Non-pigmented ciliary epithelial cell (primary cell): Measurements from ENCODE around the gene SLC7A8.

Experiments used
- DNase-seq: peaks from one replicate; pipeline ENCODE4 v3.0.0-alpha.2; 2010; ENCODE audit warnings: low read depth

SLC7A8 gene

GRCh38 chr14:23093991-23094665, 89.3 kb downstream of the SLC7A8 start:
- no peak for DNase-seq

- no peak for DNase-seq
These were observed 89.9 kb downstream of the SLC7A8 start for GRCh38 chr14:23093526-23093925.

- DNase-seq, result no peak
These were observed 90.4 kb downstream of the SLC7A8 start for GRCh38 chr14:23093104-23093503.

GRCh38 chr14:23091294-23092225, 91.9 kb downstream of the SLC7A8 start:
- no peak for DNase-seq

GRCh38 chr14:23090254-23090636, 93.2 kb downstream of the SLC7A8 start:
- DNase-seq, result no peak

GRCh38 chr14:23089498-23090253, 93.8 kb downstream of the SLC7A8 start:
- no peak for DNase-seq

GRCh38 chr14:23086565-23086964, 96.9 kb downstream of the SLC7A8 start:
- DNase-seq, result no peak

- DNase-seq, result no peak
These were observed 98.0 kb downstream of the SLC7A8 start for GRCh38 chr14:23085458-23085857.

GRCh38 chr14:23080474-23080873, 103.0 kb downstream of the SLC7A8 start:
- no peak for DNase-seq

GRCh38 chr14:23079716-23080115, 103.7 kb downstream of the SLC7A8 start:
- DNase-seq, result no peak

- peak; percentile 87 for DNase-seq
These were observed 104.8 kb downstream of the SLC7A8 start for GRCh38 chr14:23078692-23079116.

- no peak for DNase-seq
These were observed 105.5 kb downstream of the SLC7A8 start for GRCh38 chr14:23077962-23078361.

GRCh38 chr14:23076785-23077408, 106.6 kb downstream of the SLC7A8 start:
- DNase-seq, result no peak
